ENCODE results near the gene ACER2.
"Not testable (repeated sequence)": the region's sequence is repeated elsewhere in the genome, so short reads cannot be mapped to it uniquely, and the experiment has no call there.

GRCh38 chr9:19403231-19403630 is 5.6 kb upstream of the ACER2 start:
- TF ChIP-seq CTCF (conservative IDR thresholded peaks at IDR 0.05; ENCODE audit: low read depth, low read length); EZH2 (IDR thresholded peaks at IDR 0.05; ENCODE audit: borderline replicate concordance, low read depth, low read length, poor library complexity, severe bottlenecking): not testable (repeated sequence)

All from A673 (cell line).